Breast epithelium (tissue), 3 donors: Measurements from ENCODE around the gene MED9.

ENCODE experiments used
- POLR2A ChIP-seq: fragments of 450-650 bp; IDR thresholded peaks from one replicate; pipeline ENCODE4 v1.6.1; 2016; ENCODE audit warnings: antibody characterized with exemption, mild to moderate bottlenecking, moderate library complexity
- POLR2AphosphoS5 ChIP-seq, 3 donors: sonication (generic); formaldehyde crosslinking; IDR thresholded peaks; one replicate each; pipeline ENCODE4 v1.6.1; 2017; ENCODE audit warnings: antibody characterized with exemption in 3 of 3
- TF ChIP-seq, protein P1 (sequence below), 3 donors: fragments of 450-650 bp; IDR thresholded peaks; one replicate each; pipeline ENCODE4 v1.5.1; 2016 to 2017; ENCODE audit warnings: antibody characterized with exemption in 3 of 3, mild to moderate bottlenecking in 3 of 3, moderate library complexity in 3 of 3

DNA sequence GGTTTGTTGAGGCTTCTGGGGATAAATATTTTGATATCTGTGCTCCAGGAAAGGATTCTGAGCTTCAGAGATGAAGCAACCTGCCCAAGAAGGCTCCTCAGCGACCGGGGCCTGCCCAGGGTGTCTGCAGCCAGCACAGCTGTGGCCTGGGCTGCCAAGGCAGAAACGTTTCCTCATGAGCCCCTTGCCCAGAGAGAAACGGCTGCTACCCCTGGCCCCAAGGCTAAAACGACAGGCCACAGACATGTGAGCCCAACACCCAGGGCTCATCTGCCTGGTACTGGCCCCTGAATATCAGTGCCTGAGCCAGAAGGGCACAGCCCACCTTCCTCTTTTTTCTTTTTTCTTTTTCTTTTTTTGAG is 64.8 kb downstream of the MED9 start:
- TF ChIP-seq, protein P1, sequence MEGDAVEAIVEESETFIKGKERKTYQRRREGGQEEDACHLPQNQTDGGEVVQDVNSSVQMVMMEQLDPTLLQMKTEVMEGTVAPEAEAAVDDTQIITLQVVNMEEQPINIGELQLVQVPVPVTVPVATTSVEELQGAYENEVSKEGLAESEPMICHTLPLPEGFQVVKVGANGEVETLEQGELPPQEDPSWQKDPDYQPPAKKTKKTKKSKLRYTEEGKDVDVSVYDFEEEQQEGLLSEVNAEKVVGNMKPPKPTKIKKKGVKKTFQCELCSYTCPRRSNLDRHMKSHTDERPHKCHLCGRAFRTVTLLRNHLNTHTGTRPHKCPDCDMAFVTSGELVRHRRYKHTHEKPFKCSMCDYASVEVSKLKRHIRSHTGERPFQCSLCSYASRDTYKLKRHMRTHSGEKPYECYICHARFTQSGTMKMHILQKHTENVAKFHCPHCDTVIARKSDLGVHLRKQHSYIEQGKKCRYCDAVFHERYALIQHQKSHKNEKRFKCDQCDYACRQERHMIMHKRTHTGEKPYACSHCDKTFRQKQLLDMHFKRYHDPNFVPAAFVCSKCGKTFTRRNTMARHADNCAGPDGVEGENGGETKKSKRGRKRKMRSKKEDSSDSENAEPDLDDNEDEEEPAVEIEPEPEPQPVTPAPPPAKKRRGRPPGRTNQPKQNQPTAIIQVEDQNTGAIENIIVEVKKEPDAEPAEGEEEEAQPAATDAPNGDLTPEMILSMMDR (IDR thresholded peaks at IDR 0.05): no peak
- TF ChIP-seq POLR2A: no peak
- TF ChIP-seq POLR2AphosphoS5 (IDR thresholded peaks at IDR 0.05): no peak
